ENCODE results near the gene H6PD.

H6PD gene

DNA sequence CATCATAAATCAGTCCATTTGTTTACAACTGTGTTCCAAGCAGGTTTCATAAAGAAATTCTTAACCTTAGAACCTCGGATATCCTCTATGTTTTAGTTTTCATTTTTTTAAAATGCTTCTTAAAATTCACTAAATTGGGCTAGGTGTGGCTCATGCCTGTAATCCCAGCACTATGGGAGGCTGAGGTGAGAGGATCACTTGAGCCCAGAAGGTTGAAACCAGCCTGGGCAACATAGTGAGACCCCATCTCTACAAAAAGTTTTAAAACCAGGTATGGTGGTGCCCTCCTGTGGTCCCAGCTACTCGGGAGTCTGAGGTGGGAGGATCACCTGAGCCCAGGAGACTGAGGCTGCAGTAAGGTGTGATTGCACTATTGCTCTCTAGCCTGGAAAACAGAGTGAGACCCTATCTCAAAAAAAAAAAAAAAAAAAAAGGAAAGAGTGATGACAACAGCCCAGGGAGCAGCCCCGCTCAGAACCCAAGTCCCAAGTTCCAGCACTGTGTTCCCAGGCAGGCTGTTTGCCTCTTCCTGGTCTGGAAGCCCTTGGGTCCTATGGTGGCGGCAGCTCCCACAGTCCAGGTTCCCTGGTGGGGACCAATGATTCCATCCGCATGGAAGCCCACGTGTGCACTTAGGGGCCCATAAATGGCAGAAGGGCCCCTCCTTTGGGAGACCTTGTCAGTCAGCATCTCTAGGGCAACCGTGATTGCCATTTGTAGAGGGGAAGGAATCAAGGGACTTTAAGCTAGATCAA, 33.4 kb downstream of the H6PD start (continued):
- TF ChIP-seq, protein P1, sequence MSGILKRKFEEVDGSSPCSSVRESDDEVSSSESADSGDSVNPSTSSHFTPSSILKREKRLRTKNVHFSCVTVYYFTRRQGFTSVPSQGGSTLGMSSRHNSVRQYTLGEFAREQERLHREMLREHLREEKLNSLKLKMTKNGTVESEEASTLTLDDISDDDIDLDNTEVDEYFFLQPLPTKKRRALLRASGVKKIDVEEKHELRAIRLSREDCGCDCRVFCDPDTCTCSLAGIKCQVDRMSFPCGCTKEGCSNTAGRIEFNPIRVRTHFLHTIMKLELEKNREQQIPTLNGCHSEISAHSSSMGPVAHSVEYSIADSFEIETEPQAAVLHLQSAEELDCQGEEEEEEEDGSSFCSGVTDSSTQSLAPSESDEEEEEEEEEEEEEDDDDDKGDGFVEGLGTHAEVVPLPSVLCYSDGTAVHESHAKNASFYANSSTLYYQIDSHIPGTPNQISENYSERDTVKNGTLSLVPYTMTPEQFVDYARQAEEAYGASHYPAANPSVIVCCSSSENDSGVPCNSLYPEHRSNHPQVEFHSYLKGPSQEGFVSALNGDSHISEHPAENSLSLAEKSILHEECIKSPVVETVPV (CRISPR knock-in tag; IDR thresholded peaks at IDR 0.05), result no peak
- TF ChIP-seq RARB (CRISPR knock-in tag; IDR thresholded peaks at IDR 0.05) (no peak), CSDC2 (CRISPR knock-in tag; IDR thresholded peaks at IDR 0.05) (no peak)

GRCh38 chr1:9269078-9269501, 34.5 kb downstream of the H6PD start:
- TF ChIP-seq ZC3H10 (CRISPR knock-in tag; IDR thresholded peaks at IDR 0.05), result no peak
- TF ChIP-seq ISL1 (CRISPR knock-in tag; IDR thresholded peaks at IDR 0.05), result no peak
- TF ChIP-seq ZNF565 (CRISPR knock-in tag; conservative IDR thresholded peaks at IDR 0.05; ENCODE audit: low read depth), result no peak
- no peak for TF ChIP-seq ZNF70 (CRISPR knock-in tag; IDR thresholded peaks at IDR 0.05)
- TF ChIP-seq PPARA (CRISPR knock-in tag; IDR thresholded peaks at IDR 0.05; ENCODE audit: borderline replicate concordance), result no peak
- TF ChIP-seq SNAI2 (CRISPR knock-in tag; IDR thresholded peaks at IDR 0.05), result no peak
- no peak for TF ChIP-seq ZFP30 (CRISPR knock-in tag; IDR thresholded peaks at IDR 0.05)
- no peak for TF ChIP-seq CSDC2 (CRISPR knock-in tag; IDR thresholded peaks at IDR 0.05)
- no peak for ATAC-seq

GRCh38 chr1:9269721-9270120, 35.1 kb downstream of the H6PD start:
- ATAC-seq, result no peak
- TF ChIP-seq SNAI2 (CRISPR knock-in tag; IDR thresholded peaks at IDR 0.05) (no peak), TSHZ2 (CRISPR knock-in tag; IDR thresholded peaks at IDR 0.05) (no peak)
- TF ChIP-seq, protein P1 (CRISPR knock-in tag; IDR thresholded peaks at IDR 0.05), result no peak

GRCh38 chr1:9270290-9270883, 35.8 kb downstream of the H6PD start:
- TF ChIP-seq RARB (CRISPR knock-in tag; IDR thresholded peaks at IDR 0.05) (no peak), BACH2 (CRISPR knock-in tag; IDR thresholded peaks at IDR 0.05; ENCODE audit: borderline replicate concordance) (no peak), PATZ1 (CRISPR knock-in tag; IDR thresholded peaks at IDR 0.05; ENCODE audit: borderline replicate concordance) (no peak), ZNF70 (CRISPR knock-in tag; IDR thresholded peaks at IDR 0.05) (no peak), TSHZ2 (CRISPR knock-in tag; IDR thresholded peaks at IDR 0.05) (no peak), POU6F1 (CRISPR knock-in tag; IDR thresholded peaks at IDR 0.05; ENCODE audit: borderline replicate concordance, low read depth) (no peak), CSDC2 (CRISPR knock-in tag; IDR thresholded peaks at IDR 0.05) (no peak)
- TF ChIP-seq, protein P1 (CRISPR knock-in tag; IDR thresholded peaks at IDR 0.05), result no peak
- TF ChIP-seq, protein P2, sequence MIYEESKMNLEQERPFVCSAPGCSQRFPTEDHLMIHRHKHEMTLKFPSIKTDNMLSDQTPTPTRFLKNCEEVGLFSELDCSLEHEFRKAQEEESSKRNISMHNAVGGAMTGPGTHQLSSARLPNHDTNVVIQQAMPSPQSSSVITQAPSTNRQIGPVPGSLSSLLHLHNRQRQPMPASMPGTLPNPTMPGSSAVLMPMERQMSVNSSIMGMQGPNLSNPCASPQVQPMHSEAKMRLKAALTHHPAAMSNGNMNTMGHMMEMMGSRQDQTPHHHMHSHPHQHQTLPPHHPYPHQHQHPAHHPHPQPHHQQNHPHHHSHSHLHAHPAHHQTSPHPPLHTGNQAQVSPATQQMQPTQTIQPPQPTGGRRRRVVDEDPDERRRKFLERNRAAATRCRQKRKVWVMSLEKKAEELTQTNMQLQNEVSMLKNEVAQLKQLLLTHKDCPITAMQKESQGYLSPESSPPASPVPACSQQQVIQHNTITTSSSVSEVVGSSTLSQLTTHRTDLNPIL (CRISPR knock-in tag; IDR thresholded peaks at IDR 0.05; ENCODE audit: low read depth), result no peak
- no peak for ATAC-seq

Measured in SK-N-SH treated with all-trans-retinoic acid at 6 μM for 48 hours (cell line).